Neural progenitor cell (in vitro differentiated cells): ENCODE data around the gene DHODH. TPM values are rescaled to one million over a fixed set of nuclear protein-coding genes. Genes with fewer than 3 reads are reported as not detected.

Experiments
- DNase-seq: peaks from one replicate; pipeline ENCODE4 v3.0.0-alpha.2; 2016; ENCODE audit warnings: low spot score
- H2AFZ ChIP-seq: fragments of 200-600 bp; sonication (generic); replicated peaks from 2 replicates; pipeline ENCODE4 v1.6.1; 2016; ENCODE audit warnings: antibody characterized with exemption
- H3F3A ChIP-seq: fragments of 200-600 bp; sonication (generic); 2 replicates; pipeline ENCODE4 v1.6.1; 2016; ENCODE audit warnings: antibody characterized with exemption, low read depth
- H3K27ac ChIP-seq: fragments of 200-600 bp; sonication (generic); 2 replicates; pipeline ENCODE4 v1.5.1; 2016; ENCODE audit warnings: mild to moderate bottlenecking
- H3K27me3 ChIP-seq: fragments of 200-600 bp; sonication (generic); 2 replicates; pipeline ENCODE4 v1.6.1; 2016; ENCODE audit warnings: mild to moderate bottlenecking, moderate library complexity
- H3K36me3 ChIP-seq: fragments of 200-600 bp; sonication (generic); 2 replicates; pipeline ENCODE4 v1.5.1; 2016
- H3K4me1 ChIP-seq: fragments of 200-600 bp; sonication (generic); 2 replicates; pipeline ENCODE4 v1.6.1; 2016; ENCODE audit warnings: mixed run types
- H3K4me2 ChIP-seq: fragments of 200-600 bp; sonication (generic); 2 replicates; pipeline ENCODE4 v1.6.1; 2016
- H3K4me3 ChIP-seq: fragments of 200-600 bp; sonication (generic); 2 replicates; pipeline ENCODE4 v1.5.1; 2016
- H3K79me2 ChIP-seq: fragments of 200-600 bp; sonication (generic); 2 replicates; pipeline ENCODE4 v1.6.1; 2016; ENCODE audit warnings: low read depth
- H3K9ac ChIP-seq: fragments of 200-600 bp; sonication (generic); 2 replicates; pipeline ENCODE4 v1.6.1; 2016
- H3K9me3 ChIP-seq: fragments of 200-600 bp; sonication (generic); 2 replicates; pipeline ENCODE4 v1.5.1; 2016; ENCODE audit warnings: low read depth
- H4K20me1 ChIP-seq: fragments of 200-600 bp; sonication (generic); 2 replicates; pipeline ENCODE4 v1.6.1; 2016; ENCODE audit warnings: low read depth
- H3K27ac Mint-ChIP-seq: 3 replicates; pipeline ENCODE4 v1.8.0; 2021; ENCODE audit warnings: mixed read lengths
- H3K27me3 Mint-ChIP-seq: 2 replicates; pipeline ENCODE4 v1.8.0; 2022; ENCODE audit warnings: low read depth, mild to moderate bottlenecking, inconsistent platforms, moderate library complexity, mixed read lengths; ENCODE audit not compliant: insufficient read depth
- H3K36me3 Mint-ChIP-seq: 3 replicates; pipeline ENCODE4 v1.8.0; 2021; ENCODE audit warnings: mixed read lengths
- H3K4me1 Mint-ChIP-seq: 3 replicates; pipeline ENCODE4 v1.8.0; 2021; ENCODE audit warnings: mixed read lengths
- H3K4me3 Mint-ChIP-seq: 3 replicates; pipeline ENCODE4 v1.8.0; 2021; ENCODE audit warnings: mild to moderate bottlenecking, moderate library complexity, mixed read lengths
- H3K9me3 Mint-ChIP-seq: 3 replicates; pipeline ENCODE4 v1.8.0; 2020; ENCODE audit warnings: mixed read lengths
- CTCF ChIP-seq: fragments of 200-600 bp; sonication (generic); IDR thresholded peaks from 2 replicates; pipeline ENCODE4 v1.5.1; 2017; ENCODE audit warnings: antibody characterized with exemption, mild to moderate bottlenecking
- EZH2 ChIP-seq: fragments of 200-600 bp; sonication (generic); IDR thresholded peaks from 2 replicates; pipeline ENCODE4 v1.6.1; 2017; ENCODE audit warnings: antibody characterized with exemption, mild to moderate bottlenecking, moderate library complexity
- EZH2phosphoT487 ChIP-seq: fragments of 200-600 bp; sonication (generic); IDR thresholded peaks from 2 replicates; pipeline ENCODE4 v1.6.1; 2017; ENCODE audit warnings: antibody characterized with exemption
- total RNA-seq: library from RNA; depleted of rRNA; stranded (reverse); fragments of >200 nt; gene quantifications from 2 replicates; pipeline ENCODE4 v1.2.3, GENCODE V29; 2015; ENCODE audit warnings: low replicate concordance

Gene DHODH
- total RNA-seq, 1 donor from 2014 or later: 7.2 TPM

GRCh38 chr16:72018470-72018869 is 9.9 kb downstream of the DHODH start:
- no peak overlapping the region for H3K4me3 ChIP-seq
- no peak overlapping the region for H2AFZ ChIP-seq
- H3K9me3 ChIP-seq: no peaks in the 10 kb centered on the region
- no peak for DNase-seq
- no peak overlapping the region for H3K4me2 ChIP-seq
- Mint-ChIP-seq H3K36me3 (peaks cover 18% of the 10 kb centered on the region), H3K27me3 (peaks cover 3% of the 10 kb centered on the region), H3K27ac (no peak overlapping the region), H3K4me3 (no peak overlapping the region), H3K4me1 (peaks cover 3% of the 10 kb centered on the region), H3K9me3 (no peaks in the 10 kb centered on the region)
- no peak for TF ChIP-seq EZH2
- TF ChIP-seq EZH2phosphoT487: no peak
- no peak for TF ChIP-seq CTCF
- no peaks in the 10 kb centered on the region for H3K4me1 ChIP-seq
- no peaks in the 10 kb centered on the region for H3K36me3 ChIP-seq
- no peaks in the 10 kb centered on the region for H3K27me3 ChIP-seq
- H4K20me1 ChIP-seq: no peaks in the 10 kb centered on the region
- H3F3A ChIP-seq: no peaks in the 10 kb centered on the region
- no peaks in the 10 kb centered on the region for H3K79me2 ChIP-seq
- no peak overlapping the region for H3K27ac ChIP-seq
- H3K9ac ChIP-seq: no peak overlapping the region

- H3K79me2 ChIP-seq: no peaks in the 10 kb centered on the region
- no peaks in the 10 kb centered on the region for H3K27me3 ChIP-seq
- Mint-ChIP-seq H3K4me3 (no peak overlapping the region), H3K27me3 (peaks cover 3% of the 10 kb centered on the region), H3K36me3 (peaks cover 16% of the 10 kb centered on the region), H3K27ac (no peak overlapping the region), H3K4me1 (no peaks in the 10 kb centered on the region), H3K9me3 (no peaks in the 10 kb centered on the region)
- H3K4me3 ChIP-seq: no peak overlapping the region
- no peaks in the 10 kb centered on the region for H3K36me3 ChIP-seq
- no peaks in the 10 kb centered on the region for H3F3A ChIP-seq
- DNase-seq: peak; percentile 65
- no peak overlapping the region for H3K4me2 ChIP-seq
- no peak overlapping the region for H2AFZ ChIP-seq
- H4K20me1 ChIP-seq: no peaks in the 10 kb centered on the region
- H3K4me1 ChIP-seq: no peaks in the 10 kb centered on the region
- no peak overlapping the region for H3K27ac ChIP-seq
- TF ChIP-seq EZH2 (no peak), CTCF (peak; percentile 64)
- no peaks in the 10 kb centered on the region for H3K9me3 ChIP-seq
- no peak overlapping the region for H3K9ac ChIP-seq
Observed at GRCh38 chr16:72021043-72021442, 12.5 kb downstream of the DHODH start.

GRCh38 chr16:72022127-72022526 is 13.6 kb downstream of the DHODH start:
- H2AFZ ChIP-seq: no peak overlapping the region
- H3K36me3 ChIP-seq: no peaks in the 10 kb centered on the region
- peaks cover 16% of the 10 kb centered on the region for H3K36me3 Mint-ChIP-seq
- H3K27me3 Mint-ChIP-seq: peaks cover 2% of the 10 kb centered on the region
- H3K27ac ChIP-seq: no peak overlapping the region
- no peak overlapping the region for H3K27ac Mint-ChIP-seq
- no peak for TF ChIP-seq EZH2
- TF ChIP-seq CTCF: no peak
- no peak for TF ChIP-seq EZH2phosphoT487
- no peaks in the 10 kb centered on the region for H3K79me2 ChIP-seq
- no peaks in the 10 kb centered on the region for H3K9me3 ChIP-seq
- H4K20me1 ChIP-seq: no peaks in the 10 kb centered on the region
- no peak overlapping the region for H3K4me2 ChIP-seq
- no peaks in the 10 kb centered on the region for H3K27me3 ChIP-seq
- DNase-seq: no peak
- no peaks in the 10 kb centered on the region for H3F3A ChIP-seq
- no peak overlapping the region for H3K9ac ChIP-seq
- H3K4me3 ChIP-seq: no peak overlapping the region
- no peak overlapping the region for H3K4me3 Mint-ChIP-seq
- H3K4me1 Mint-ChIP-seq: no peaks in the 10 kb centered on the region
- no peaks in the 10 kb centered on the region for H3K9me3 Mint-ChIP-seq
- H3K4me1 ChIP-seq: no peaks in the 10 kb centered on the region

GRCh38 chr16:72023962-72024361 is 15.4 kb downstream of the DHODH start:
- Histone ChIP-seq H2AFZ (no peak overlapping the region), H3K36me3 (no peaks in the 10 kb centered on the region), H3K79me2 (no peaks in the 10 kb centered on the region), H3F3A (no peaks in the 10 kb centered on the region), H4K20me1 (no peaks in the 10 kb centered on the region), H3K4me1 (no peaks in the 10 kb centered on the region), H3K9ac (no peak overlapping the region), H3K4me3 (no peak overlapping the region), H3K4me2 (no peak overlapping the region), H3K27me3 (no peaks in the 10 kb centered on the region), H3K27ac (no peak overlapping the region), H3K9me3 (no peaks in the 10 kb centered on the region)
- no peaks in the 10 kb centered on the region for H3K9me3 Mint-ChIP-seq
- H3K4me1 Mint-ChIP-seq: no peaks in the 10 kb centered on the region
- H3K27me3 Mint-ChIP-seq: no peaks in the 10 kb centered on the region
- no peak overlapping the region for H3K27ac Mint-ChIP-seq
- TF ChIP-seq EZH2: no peak
- TF ChIP-seq EZH2phosphoT487: no peak
- no peak for TF ChIP-seq CTCF
- DNase-seq: no peak
- H3K4me3 Mint-ChIP-seq: no peak overlapping the region
- H3K36me3 Mint-ChIP-seq: peaks cover 14% of the 10 kb centered on the region
